GM21619 (cell line): ENCODE measurements around the gene ABCC11.

Experiments
- ATAC-seq: cut with Tn5 transposase; IDR thresholded peaks from one replicate; pipeline ENCODE4 v1.9.1; 2021; ENCODE audit not compliant: unreplicated experiment

Gene ABCC11

DNA sequence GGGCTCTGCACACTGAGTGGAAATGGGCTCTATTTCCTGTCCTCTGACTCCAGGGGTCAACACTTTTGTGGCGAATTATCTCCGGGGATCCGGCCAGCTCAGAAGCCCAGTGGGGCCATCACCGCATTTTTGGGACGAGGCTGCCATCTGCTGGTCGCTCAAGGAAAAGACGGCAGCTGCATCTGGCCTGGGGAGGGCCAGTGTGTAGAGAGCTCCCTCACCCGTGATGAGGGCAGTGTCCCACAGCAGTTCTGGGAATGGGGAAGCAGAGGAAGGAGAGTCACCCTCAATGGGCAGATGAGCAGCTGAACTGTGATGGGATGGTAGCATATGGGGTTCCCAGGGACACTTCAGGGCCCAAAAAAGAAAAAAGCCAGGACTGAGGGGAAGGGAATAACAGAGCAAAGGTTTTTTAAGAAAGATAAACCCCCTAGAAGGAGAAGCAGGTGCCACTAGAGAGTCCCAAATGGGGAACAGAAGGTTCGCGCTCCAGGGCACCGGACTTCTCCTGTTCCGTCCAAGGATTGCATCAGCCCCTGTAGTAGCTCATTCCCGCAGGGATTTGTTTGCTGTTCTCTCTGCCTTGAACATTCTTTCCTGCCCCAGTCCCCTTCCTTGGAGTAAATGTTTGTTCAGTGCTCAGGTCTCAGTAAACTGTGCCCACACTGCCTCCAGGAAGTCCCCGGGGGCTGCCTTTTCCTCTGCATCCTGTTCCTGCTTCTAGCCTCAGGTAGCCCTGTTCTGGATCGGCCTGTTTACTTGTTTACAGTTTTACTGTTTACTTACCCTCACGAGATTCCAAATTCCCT is 82.2 kb downstream of the ABCC11 start:
- peak; percentile 85 for ATAC-seq

DNA sequence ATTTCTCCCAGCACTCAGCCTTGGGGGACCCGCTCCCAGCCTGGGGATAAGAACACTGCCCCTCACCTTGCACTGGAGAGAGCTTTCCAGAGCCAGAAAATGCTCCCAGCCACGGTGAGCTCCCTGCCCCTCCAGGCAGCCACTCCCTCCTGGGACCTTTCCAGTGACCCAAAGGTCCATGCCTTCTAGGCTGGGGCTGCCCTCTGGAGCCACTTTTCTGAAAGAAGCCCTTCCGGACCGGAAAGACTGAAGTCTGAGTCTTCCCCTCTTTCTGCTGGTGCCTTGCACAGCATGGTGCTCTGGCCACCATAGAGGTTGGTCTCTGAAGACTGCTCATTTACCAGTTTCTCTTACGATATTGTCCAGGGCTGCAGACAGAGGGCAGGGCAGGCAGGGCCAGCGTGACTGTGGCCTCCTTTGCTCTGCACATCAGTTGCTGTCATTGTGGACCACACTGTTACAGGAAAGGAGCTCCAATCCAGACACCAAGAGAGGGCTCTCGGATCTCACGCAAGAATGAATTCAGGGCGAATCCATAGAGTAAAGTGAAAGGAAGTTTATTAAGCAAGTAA is 84.4 kb downstream of the ABCC11 start:
- ATAC-seq = no peak

DNA sequence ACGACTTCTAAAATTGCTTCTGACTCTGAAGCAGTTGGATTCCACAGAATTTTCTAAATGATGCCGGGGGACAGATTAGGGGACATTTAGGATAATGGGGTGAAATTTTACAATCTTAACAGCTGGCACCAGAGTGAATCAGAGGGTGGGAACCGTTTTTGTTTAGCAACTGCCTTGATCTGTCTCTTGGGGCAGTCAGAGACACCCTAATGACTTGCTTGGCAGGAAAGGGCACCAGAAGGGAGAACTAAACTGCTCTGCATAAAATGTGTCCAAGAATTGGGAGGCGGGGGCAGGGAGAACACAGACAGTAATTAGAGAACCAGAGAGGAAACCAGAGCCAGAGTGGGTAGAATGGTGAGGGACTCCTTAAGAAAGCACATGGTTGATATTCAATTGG is 85.4 kb downstream of the ABCC11 start:
- ATAC-seq = no peak

DNA sequence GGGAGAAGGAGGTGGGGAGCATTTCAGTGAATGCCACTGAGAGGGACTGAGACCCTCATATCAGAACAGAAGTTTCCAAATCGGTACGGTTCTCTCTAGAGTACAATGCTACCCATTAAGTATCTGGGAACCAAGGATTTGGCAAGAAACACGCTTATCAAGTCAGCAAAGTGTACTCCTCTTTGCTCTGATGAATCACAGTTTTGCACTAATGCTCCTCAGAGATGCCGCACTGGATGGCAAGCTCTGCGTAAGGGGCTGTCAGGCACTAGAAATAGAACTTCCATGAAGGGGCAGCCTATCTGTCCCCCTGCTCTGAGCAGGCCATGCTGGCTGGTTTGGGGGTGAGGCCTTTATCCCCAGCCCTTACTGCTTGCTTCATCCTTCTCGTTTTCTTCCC is 86.8 kb downstream of the ABCC11 start:
- ATAC-seq = no peak

DNA sequence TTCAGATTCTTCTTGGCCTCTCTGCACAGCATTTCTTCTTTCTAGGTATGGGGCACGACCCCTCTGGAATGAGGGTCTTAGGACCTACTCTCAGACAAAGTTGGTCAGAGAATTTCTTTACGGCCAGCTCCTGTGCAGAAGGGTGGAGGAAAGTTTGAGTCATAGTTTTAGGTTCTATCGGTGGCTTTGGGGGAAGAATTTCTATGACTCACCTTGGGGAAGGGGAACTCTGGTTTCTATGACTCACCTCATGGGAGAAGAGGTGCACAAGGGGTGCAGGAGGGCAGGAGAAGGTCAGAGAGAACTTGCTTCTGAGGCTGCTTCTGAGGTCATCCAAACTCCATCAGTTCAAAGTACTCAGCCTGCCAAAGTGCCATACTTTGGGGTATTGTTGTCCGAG is 89.0 kb downstream of the ABCC11 start:
- peak; percentile 84 for ATAC-seq

DNA sequence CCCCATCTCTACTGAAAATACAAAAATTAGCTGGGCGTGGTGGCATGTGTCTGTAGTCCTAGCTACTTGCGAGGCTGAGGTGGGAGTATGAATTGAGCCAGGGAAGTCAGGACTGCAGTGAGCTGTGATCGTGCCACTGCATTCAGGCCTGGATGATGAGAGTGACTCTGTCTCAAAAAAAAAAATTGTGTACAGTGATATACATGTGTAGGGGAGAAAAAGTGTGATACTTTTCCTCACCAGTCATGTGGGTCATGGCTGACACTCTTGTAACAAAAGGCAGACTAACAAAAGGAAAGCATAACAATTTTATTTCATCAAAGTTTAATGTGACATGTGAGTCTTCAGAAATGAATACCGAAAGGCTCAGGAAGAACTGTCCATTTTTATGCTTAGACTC is 89.5 kb downstream of the ABCC11 start:
- no peak for ATAC-seq

DNA sequence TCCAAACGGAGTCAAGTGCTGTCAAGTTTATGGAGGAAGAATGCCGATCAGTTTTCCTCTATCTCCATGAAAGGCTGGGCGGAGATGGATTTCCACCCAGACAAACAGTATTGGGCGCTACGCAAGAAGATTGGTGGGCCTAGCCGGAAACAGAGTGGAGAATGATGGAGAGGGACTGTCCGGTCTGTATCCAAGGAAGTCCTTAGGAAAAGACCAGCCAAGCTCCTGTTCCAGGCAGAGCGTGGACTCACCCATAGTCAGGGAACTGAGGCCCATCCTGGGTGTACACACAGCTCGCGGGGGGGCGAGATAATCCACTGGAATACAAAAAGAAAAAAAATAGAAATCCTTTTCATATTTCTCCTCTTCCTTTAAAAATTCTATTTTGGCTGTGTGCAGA is 90.0 kb downstream of the ABCC11 start:
- no peak for ATAC-seq

DNA sequence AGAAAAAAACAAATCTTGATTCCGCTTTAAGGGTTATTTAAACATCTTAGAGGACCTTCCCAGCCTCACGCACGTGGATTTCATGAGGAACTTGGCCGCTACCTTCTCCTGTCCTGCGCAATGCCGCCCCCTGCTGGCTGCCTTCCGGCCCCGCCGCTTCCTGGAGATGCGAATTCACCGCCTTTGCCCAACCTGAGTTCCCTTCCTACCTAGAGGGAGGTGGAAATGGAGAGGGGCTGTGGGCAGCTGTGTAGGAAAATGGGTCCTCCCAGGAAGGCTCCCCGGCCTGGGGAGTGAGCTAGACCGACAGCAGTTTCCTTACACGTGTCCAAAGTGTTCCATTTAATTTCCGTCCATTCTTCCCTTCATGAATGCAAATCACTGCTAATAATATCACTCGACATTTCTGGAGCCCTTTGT is 90.5 kb downstream of the ABCC11 start:
- no peak for ATAC-seq

DNA sequence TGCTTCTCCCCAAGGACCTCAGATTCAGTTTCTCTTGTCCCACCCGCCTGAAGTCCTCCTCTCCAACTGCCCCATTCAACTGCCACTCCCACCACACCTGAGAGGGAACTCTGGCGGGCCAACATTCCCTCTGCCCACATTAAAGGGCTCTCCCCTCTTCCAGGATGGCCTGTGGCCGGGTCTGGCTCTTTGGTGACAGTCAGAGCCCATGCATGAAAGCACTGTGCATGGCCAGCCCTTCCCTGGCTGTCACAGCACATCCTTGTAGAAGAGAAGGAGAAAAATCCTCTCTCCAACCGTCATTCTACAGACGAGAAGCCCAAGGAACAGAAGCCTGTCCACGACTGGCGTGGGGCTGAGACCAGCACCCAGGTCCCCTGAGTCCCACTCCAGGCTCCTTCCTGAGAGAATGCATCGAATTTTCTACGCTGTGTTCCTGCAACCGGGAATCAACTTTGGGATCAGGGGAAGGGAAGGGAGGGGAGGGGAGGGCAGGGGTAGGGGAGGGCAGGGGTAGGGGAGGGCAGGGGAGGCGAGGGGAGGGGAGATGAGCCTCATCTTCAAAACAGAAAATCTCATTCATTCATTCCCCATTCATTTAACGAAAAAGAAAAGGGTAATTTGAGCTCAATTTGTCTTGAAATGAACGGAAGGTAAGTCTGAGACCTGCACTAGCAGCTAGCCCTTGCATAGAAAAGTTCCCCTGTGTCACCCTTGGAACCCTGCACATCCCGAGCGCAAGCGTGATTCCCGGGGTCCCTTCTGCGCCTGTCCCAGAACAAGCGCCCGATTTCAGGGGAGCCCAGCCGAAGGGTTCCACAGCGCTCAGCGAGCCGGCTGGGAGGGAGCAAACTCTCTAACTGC is 91.2 kb downstream of the ABCC11 start, which contains the start of gene ABCC12:
Gene ABCC12, minus strand, starts transcription at position 68 of the 864 bp plus-strand sequence. CDS start 9,569 bp downstream, outside the sequence.
- no peak for ATAC-seq

DNA sequence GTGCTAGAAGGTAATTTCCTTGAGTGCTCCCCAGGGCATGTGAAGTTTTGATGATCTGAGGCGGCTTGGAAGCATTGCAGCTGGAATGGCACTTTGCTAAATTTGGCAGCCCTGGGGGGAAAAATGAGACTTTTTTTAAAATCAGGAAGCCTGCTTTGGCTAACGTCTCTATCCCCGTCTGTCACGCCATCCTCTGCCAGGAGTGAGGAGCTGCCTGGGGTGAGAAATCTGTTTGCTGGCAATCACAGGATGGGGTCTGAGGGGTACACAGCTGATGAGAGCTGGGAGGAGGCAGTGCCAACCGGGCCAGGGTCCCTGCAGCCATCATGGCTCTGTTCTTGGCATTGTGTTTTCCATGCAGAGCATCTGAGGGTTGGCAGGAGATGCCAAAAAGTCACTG is 93.6 kb downstream of the ABCC11 start:
- no peak for ATAC-seq

DNA sequence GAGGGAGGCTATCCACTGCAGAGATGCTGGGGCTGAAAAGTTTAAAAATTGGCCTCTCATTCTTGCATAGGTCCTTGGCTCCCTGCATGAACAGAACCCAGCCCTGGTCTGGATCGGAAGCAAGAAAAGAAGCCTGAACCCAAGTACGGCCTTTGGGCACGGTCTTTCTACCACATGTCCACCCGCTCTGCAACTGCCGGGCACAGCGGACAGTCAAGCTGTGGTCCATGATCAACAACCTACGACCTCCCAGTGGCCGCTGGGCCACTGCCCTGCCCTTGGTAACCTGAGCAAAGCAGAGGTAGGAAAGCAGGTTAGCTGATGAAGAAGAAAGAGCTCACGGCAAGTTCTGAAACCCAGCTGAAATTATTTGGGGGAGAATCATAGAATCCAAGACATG is 95.1 kb downstream of the ABCC11 start:
- ATAC-seq = no peak

DNA sequence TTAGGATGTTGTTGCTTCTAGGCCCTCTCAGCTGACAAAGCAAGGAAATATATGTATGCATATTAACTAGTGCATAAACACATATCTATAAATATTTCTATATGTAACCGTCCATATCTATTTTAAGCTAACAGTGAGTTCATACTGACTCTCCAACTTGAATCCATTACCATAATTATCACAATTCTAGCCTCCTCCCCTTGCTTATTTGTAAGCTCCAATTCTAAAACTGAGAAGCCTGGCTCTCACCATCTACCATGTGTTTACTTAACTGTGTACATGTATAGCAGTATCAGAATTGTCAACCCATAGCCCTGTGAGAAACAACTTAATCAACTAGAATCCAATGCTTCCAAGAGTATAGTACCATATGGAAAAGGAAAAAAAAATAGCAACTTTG is 96.6 kb downstream of the ABCC11 start:
- ATAC-seq = no peak

DNA sequence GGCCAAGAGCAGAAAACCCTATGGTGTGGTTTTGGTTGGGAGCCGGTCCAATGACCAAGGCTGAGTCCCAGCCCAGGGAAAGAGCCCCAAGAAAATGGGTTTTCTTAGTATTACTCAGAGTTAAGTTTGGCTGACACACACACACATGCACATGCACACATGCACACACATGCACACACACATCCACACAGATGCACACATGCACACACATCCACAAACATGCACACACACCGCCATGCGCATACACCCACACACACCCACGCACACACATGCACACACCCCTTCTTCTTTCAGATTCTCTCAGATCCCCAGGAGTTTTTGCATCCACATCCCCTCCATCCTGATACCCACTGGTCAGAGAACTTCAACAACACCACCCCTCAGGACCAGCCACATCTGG is 100.6 kb downstream of the ABCC11 start:
- no peak for ATAC-seq

DNA sequence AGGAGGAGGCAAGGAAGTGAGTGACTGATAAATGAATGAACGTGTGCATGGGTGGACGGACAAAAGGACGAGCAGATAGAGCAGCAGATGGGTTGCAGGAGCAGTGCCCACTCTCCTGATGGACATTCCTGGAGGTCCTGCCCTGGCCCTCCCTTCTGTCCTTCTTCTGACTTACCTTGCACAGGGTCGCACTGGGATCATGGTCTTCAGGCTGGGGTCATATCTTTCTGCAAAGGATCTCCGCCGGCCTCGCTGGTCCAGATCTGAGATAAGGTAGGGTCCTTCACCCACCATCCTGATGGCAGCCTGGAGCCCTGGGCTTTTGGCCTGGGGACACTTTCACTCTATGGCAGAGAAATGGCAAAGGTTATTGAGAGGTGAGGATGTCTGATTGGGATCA is 101.2 kb downstream of the ABCC11 start:
- no peak for ATAC-seq

DNA sequence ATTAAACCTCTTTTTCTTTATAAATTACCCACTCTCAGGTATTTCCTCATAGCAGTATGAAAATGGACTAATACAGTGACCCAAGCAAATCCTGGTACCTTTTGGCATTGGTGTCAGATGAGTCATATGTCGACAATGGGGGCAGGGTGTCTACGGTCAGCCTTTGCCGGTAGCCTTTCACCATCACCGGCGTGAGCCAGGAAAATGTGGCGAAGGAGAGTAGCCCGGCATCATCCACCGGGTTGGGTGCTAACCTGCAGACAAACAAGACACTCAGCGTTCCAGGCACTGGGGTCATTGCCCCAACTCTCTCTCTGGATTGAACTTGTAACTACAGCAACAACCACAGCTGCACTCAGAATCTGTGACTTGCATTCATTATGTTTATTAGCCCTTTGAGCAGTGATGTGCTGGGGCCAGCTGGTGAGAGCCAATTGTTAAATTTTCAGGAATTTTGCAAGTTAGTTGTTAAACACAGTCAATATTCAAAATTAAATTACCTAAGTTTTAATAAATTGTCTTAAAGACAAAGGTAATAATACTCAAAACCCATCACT is 103.4 kb downstream of the ABCC11 start:
- no peak for ATAC-seq

DNA sequence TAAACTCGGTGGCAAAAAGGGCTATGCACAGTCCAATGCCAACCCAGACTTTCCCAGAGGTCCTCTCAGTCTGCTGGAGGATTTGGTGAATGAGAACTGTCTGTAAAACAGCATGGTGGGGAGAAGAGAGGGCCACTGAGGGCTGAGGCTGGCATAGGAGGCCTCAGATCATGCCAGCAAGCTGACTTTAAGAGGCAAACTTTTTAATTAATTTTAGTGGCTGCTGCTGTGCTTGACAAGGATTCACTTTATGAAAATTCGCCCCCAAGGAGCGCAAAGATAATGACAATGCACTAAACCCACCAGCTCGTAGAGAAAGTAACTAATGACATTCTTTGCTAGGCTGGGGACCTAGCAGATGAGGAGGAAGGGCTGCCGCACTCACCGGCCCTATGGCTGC is 106.5 kb downstream of the ABCC11 start:
- no peak for ATAC-seq

DNA sequence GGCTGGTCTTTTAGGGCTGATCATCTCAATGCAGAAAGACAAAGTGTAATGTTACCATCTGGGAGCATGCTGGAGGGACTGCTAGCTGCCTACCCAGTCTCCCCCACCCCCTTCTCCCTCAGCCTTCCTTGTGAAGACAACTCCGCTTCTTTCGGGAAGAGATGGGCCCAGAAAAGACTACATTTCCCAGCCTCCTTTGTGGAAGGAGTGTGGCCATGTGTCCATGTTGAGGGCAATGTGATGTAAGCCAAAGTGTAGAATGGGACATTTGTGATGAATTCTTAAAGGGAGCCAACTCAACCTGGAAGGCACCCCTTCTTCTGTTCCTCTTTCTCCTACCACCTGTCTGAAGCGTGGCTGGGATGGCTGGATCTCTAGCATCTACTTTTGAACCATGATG is 107.8 kb downstream of the ABCC11 start:
- no peak for ATAC-seq

DNA sequence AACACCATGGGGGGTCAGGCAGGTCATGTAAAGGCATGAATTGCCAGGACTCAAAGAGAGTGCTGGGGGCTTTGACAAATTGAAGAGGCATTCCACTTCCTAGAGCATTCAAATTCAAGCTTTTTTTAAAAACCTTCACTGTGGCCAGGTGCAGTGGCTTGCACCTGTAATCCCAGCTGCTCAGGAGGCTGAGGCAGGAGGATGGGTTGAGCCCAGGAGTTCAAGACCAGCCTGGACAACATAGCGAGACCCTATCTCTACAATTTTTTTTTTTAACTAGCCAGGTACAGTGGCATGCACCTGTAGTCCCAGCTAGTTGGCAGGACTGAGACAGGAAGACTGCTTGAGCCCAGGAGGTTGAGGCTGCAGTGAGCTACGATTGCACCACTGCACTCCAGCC is 108.8 kb downstream of the ABCC11 start:
- ATAC-seq = no peak

DNA sequence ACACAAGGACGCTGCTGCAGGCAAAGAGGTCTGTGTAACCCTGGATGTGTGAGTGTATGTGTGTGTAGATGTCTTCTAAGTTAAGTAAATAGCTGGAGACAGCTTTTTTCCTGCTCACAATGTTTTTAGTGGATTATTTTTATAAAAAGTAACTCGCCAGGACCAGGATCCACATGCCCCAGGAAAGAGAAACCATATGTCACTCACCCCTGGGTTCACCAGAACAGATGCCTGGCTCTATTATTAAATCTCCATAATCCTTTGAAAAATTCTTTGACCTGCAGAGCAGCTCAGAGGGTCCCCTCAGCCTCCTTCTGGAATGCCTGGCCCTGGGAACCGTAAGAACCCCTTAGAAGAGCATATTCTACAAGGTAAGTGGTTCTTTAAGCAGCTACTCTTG is 109.5 kb downstream of the ABCC11 start:
- ATAC-seq = no peak

DNA sequence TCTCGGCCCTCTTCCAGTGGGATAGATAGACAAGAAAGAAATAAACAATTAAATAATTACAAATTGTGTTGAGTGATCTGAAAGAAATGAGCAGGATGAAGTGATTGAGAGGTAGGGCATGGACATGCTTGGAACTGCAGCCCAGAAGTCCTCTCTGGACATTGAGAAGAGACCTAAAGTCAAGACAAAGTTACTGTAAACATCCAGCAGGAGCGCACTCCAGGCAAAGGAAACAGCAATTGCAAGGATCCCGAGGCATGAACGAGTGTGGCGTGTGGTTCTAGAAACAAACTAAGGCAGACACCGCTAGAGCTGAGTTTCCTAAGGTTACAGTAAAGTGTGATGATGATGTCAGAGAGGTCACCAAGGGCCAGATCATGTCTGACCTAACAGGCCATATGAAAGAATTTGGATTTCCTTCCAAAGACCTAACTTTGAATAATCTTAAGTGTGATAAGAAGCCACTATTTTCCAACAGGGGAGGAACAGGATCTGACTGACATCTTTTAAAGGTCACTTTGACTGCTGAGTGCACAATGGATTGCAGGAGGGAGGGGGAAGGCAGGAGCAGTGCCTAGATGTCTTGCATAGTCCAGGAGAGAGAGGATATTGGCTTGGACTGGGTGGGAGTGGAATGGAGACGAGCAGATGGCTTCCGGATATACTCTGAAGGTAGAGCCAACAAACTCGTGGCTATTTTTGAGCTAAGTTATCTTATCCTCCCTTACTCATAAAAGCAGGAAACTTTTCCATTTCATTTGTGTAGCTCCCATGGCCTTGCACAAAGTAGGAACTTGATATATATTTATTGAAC is 110.6 kb downstream of the ABCC11 start:
- no peak for ATAC-seq
